ENCODE results near the gene RRM2.

The RRM2 gene

GRCh38 chr2:10076988-10077527 is 45.5 kb upstream of the RRM2 start (continued):
- TF ChIP-seq ZNF558 (tag by site-specific recombination; IDR thresholded peaks at IDR 0.05): no peak

- H3K9me3 ChIP-seq (ENCODE audit: control insufficient read depth, insufficient read depth, low read depth, low read length): no peaks in the 10 kb centered on the region
- no peak overlapping the region for H3K27ac ChIP-seq (ENCODE audit: extremely low read depth, low read depth, low read length)
- ChIA-PET CTCF (interaction anchor here (0.7 to 2.4 kb wide), 3 partner anchors 19 to 606 kb away, joined by 4 to 14 read pairs (median 9); no protein-coding TSS in a partner anchor), POLR2A (no interaction called here)
- TF ChIP-seq ZNF776 (tag by site-specific recombination; IDR thresholded peaks at IDR 0.05; ENCODE audit: borderline replicate concordance): no peak
- no peak for TF ChIP-seq KLF17 (tag by site-specific recombination; IDR thresholded peaks at IDR 0.05)
- TF ChIP-seq ZNF768 (tag by site-specific recombination; IDR thresholded peaks at IDR 0.05): no peak
- no peak for TF ChIP-seq ZNF112 (tag by site-specific recombination; IDR thresholded peaks at IDR 0.05)
- TF ChIP-seq SCRT2 (tag by site-specific recombination; IDR thresholded peaks at IDR 0.05): 0 out of 2 replicates have a peak, but pooled peaks have one; percentile 34
- TF ChIP-seq PRDM2 (tag by site-specific recombination; IDR thresholded peaks at IDR 0.05; ENCODE audit: borderline replicate concordance): no peak
- TF ChIP-seq ZFHX2 (tag by site-specific recombination; conservative IDR thresholded peaks at IDR 0.05): no peak
- TF ChIP-seq ZNF548 (tag by site-specific recombination; IDR thresholded peaks at IDR 0.05): no peak
- no peaks in the 10 kb centered on the region; a peak in 1 of 3 replicates for H3K36me3 ChIP-seq (ENCODE audit: control insufficient read depth in 2 of 2, insufficient read depth in 1 of 2, low read length in 2 of 2)
- no peaks in the 10 kb centered on the region for H3K4me1 ChIP-seq (ENCODE audit: control insufficient read depth, insufficient read depth, low read length)
- H3K4me3 ChIP-seq (ENCODE audit: low read depth, low read length): no peak overlapping the region
These were observed 44.5 kb upstream of the RRM2 start for GRCh38 chr2:10078001-10078400.

GRCh38 chr2:10078704-10079265 is 43.8 kb upstream of the RRM2 start:
- Histone ChIP-seq H3K36me3 (ENCODE audit: control insufficient read depth in 2 of 2, insufficient read depth in 1 of 2, low read length in 2 of 2) (no peaks in the 10 kb centered on the region; a peak in 1 of 3 replicates), H3K4me1 (ENCODE audit: control insufficient read depth, insufficient read depth, low read length) (0 out of 2 replicates have a peak, but pooled peaks cover 7% of the 10 kb centered on the region), H3K4me3 (ENCODE audit: low read depth, low read length) (no peak overlapping the region), H3K27ac (ENCODE audit: extremely low read depth, low read depth, low read length) (peak overlapping the region; percentile 49; the same call in 1 of the 2 replicates), H3K9me3 (ENCODE audit: control insufficient read depth, insufficient read depth, low read depth, low read length) (no peaks in the 10 kb centered on the region)
- ChIA-PET CTCF (interaction anchor here (0.7 to 2.4 kb wide), 9 partner anchors 13 to 607 kb away, joined by 3 to 14 read pairs (median 4); no protein-coding TSS in a partner anchor), POLR2A (no interaction called here)
- peak; percentile 74 for TF ChIP-seq PRDM1 (tag by site-specific recombination; IDR thresholded peaks at IDR 0.05)
- TF ChIP-seq SP3 (tag by site-specific recombination; IDR thresholded peaks at IDR 0.05): no peak
- TF ChIP-seq SCRT2 (tag by site-specific recombination; IDR thresholded peaks at IDR 0.05): no peak
- no peak for TF ChIP-seq ZNF660 (tag by site-specific recombination; IDR thresholded peaks at IDR 0.05)
- TF ChIP-seq ZNF248 (tag by site-specific recombination; IDR thresholded peaks at IDR 0.05): no peak
- peak; percentile 24; the same call in 1 of the 2 replicates for TF ChIP-seq GLIS1 (tag by site-specific recombination; IDR thresholded peaks at IDR 0.05)
- TF ChIP-seq ZNF791 (tag by site-specific recombination; IDR thresholded peaks at IDR 0.05): no peak

Measured in HEK293 (cell line).